ENCODE data around the gene SLC35F6.

DNA sequence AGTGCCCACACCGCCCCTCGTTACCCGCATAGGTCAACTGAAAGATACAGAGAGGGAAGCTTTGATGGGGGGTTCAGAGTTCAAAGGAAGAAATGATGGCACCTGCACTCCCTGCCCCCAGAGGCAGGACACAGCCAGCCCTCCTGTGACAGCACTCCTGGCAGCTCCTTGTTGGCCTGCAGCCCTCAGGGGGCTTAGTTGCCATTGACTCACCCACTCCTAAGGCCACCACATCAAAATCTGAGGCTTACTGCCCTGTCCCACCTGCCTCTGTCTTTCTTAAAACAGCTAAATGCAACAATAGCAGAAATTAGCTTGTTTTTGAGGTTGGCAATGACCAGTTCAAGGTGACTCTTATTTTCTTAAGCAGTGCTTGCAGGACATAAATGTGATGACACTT, 31.6 kb upstream of the SLC35F6 start:
- TF ChIP-seq, protein P1, sequence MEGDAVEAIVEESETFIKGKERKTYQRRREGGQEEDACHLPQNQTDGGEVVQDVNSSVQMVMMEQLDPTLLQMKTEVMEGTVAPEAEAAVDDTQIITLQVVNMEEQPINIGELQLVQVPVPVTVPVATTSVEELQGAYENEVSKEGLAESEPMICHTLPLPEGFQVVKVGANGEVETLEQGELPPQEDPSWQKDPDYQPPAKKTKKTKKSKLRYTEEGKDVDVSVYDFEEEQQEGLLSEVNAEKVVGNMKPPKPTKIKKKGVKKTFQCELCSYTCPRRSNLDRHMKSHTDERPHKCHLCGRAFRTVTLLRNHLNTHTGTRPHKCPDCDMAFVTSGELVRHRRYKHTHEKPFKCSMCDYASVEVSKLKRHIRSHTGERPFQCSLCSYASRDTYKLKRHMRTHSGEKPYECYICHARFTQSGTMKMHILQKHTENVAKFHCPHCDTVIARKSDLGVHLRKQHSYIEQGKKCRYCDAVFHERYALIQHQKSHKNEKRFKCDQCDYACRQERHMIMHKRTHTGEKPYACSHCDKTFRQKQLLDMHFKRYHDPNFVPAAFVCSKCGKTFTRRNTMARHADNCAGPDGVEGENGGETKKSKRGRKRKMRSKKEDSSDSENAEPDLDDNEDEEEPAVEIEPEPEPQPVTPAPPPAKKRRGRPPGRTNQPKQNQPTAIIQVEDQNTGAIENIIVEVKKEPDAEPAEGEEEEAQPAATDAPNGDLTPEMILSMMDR (IDR thresholded peaks at IDR 0.05): no peak
- no peak for TF ChIP-seq POLR2A (IDR thresholded peaks at IDR 0.05)
